Osteocyte (in vitro differentiated cells): ENCODE measurements around the gene SYNE1. TPM values are rescaled to one million over a fixed set of nuclear protein-coding genes. Genes with fewer than 3 reads are reported as not detected.
A peak's percentile ranks its signal among the peaks of the same experiment; 100 is the strongest.

Experiments
- DNase-seq: peaks from one replicate; pipeline ENCODE4 v3.0.0; 2021; ENCODE audit warnings: mixed read lengths; ENCODE audit not compliant: unreplicated experiment; ENCODE audit errors: extremely low spot score
- H3K27ac Mint-ChIP-seq: one replicate; pipeline ENCODE4 v1.8.0; 2021; ENCODE audit warnings: mild to moderate bottlenecking, mixed read lengths; ENCODE audit not compliant: unreplicated experiment
- H3K27me3 Mint-ChIP-seq: one replicate; pipeline ENCODE4 v1.8.0; 2021; ENCODE audit warnings: mixed read lengths; ENCODE audit not compliant: unreplicated experiment
- H3K36me3 Mint-ChIP-seq: one replicate; pipeline ENCODE4 v1.8.0; 2021; ENCODE audit warnings: mixed read lengths; ENCODE audit not compliant: unreplicated experiment
- H3K4me1 Mint-ChIP-seq: one replicate; pipeline ENCODE4 v1.8.0; 2021; ENCODE audit warnings: mixed read lengths; ENCODE audit not compliant: unreplicated experiment
- H3K4me3 Mint-ChIP-seq: one replicate; pipeline ENCODE4 v1.8.0; 2021; ENCODE audit warnings: mild to moderate bottlenecking, moderate library complexity, mixed read lengths; ENCODE audit not compliant: unreplicated experiment
- H3K9me3 Mint-ChIP-seq: one replicate; pipeline ENCODE4 v1.8.0; 2021; ENCODE audit warnings: mixed read lengths; ENCODE audit not compliant: unreplicated experiment
- CTCF ChIP-seq: fragments of 200-600 bp; sonication (generic); IDR thresholded peaks from 2 replicates; pipeline ENCODE4 v1.5.0; 2021; ENCODE audit warnings: antibody characterized with exemption, mild to moderate bottlenecking, moderate library complexity
- total RNA-seq: library from RNA; stranded (reverse); gene quantifications from 2 replicates; pipeline ENCODE4 v1.2.1, GENCODE V29; 2021

Gene SYNE1
- total RNA-seq, 1 donor from 2014 or later = 130 TPM

GRCh38 chr6:152173957-152174356 lies 463.2 kb downstream of the SYNE1 start:
- Mint-ChIP-seq H3K36me3 (peaks cover 40% of the 10 kb centered on the region), H3K27me3 (no peaks in the 10 kb centered on the region), H3K4me1 (peaks cover 4% of the 10 kb centered on the region), H3K27ac (no peak overlapping the region), H3K9me3 (no peaks in the 10 kb centered on the region), H3K4me3 (no peak overlapping the region)
- no peak for DNase-seq
- TF ChIP-seq CTCF = no peak

DNA sequence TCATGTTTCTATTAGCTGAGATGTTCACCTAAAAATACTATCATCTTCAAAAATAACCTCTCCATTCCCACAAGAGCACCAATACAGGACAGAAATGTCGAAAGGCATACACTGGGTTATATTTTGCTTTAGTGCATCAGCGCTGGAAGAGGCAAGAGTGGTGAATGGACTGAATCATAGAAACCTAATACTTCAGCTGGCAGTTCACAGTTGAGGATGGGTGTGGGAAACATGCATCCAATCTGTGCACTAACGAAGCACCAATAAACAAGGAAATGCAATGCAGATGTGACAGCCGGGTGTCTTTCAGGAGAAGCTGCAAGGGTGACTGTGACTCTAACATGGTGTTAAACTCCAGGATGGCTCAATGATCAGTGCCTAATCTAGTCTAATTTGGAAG lies 463.8 kb downstream of the SYNE1 start:
- Mint-ChIP-seq H3K27ac (no peak overlapping the region), H3K4me1 (peaks cover 4% of the 10 kb centered on the region), H3K36me3 (peaks cover 40% of the 10 kb centered on the region), H3K4me3 (no peak overlapping the region), H3K27me3 (no peaks in the 10 kb centered on the region), H3K9me3 (no peaks in the 10 kb centered on the region)
- no peak for DNase-seq
- no peak for TF ChIP-seq CTCF

DNA sequence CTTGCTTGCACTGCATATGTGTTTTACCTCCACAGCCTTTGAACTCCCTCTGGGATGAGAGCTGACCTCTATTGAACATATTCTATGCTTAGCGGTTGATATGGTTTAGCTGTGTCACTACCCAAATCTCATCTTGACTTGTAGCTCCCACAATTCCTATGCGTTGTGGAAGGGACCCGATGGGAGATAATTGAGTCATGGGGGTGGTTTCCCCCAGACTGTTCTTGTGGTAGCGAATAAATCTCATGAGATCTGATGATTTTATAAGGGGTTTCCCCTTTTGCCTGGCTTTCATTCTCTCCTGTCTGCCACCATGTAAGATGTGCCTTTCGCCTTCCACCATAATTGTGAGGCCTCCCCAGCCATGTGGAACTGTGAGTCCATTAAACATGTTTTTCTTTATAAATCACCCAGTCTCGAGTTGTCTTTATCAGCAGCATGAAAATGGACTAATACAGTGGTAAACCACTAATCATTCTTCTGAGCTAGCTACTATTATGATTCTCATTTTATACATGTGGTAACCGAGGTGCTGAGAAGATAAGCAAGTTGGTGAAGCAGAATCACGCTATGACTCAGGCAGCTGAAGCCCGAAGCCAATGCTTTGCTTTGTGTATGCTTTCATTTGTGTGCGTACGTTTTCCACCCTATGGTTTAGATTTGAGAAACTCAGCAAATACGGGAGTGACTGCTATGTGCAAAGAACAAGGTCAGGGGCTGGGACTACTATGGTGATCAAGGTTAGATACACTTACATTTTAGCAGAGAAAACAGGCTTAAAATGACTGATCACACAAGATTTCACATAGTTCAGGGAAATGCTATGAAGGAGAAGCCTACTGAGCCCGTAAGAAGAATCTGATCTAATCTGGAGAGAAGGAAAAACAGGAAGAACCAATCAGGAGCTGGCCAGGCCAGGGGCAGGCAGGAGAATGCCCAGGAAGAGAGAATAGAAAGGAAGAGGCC lies 466.2 kb downstream of the SYNE1 start:
- H3K27ac Mint-ChIP-seq = peak overlapping the region; percentile 33
- H3K9me3 Mint-ChIP-seq = no peaks in the 10 kb centered on the region
- no peak for TF ChIP-seq CTCF
- H3K27me3 Mint-ChIP-seq = no peaks in the 10 kb centered on the region
- H3K4me1 Mint-ChIP-seq = peaks cover 6% of the 10 kb centered on the region
- no peak overlapping the region for H3K4me3 Mint-ChIP-seq
- no peak for DNase-seq
- peaks cover 41% of the 10 kb centered on the region for H3K36me3 Mint-ChIP-seq

DNA sequence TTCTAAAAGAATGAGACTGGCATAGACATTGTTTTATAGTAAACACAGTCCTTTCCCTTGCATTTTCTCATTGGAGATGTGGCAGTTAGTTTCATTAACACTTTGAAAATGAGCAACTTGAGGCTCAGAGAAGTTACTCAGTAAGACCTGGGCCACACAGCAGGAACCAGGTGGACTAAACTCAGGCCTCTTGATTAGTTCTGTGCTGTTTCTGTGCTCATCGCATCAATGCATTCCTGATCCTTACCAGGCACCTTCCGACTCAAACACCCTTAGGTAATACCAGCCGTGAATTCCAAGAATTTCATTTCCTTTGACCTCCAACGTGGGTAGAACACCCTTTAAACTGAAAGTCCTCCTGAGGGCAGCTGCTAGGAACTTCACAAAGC lies 466.9 kb downstream of the SYNE1 start:
- TF ChIP-seq CTCF = no peak
- H3K27ac Mint-ChIP-seq = no peak overlapping the region
- no peaks in the 10 kb centered on the region for H3K27me3 Mint-ChIP-seq
- no peak overlapping the region for H3K4me3 Mint-ChIP-seq
- H3K9me3 Mint-ChIP-seq = no peaks in the 10 kb centered on the region
- no peak for DNase-seq
- peaks cover 34% of the 10 kb centered on the region for H3K36me3 Mint-ChIP-seq
- peaks cover 6% of the 10 kb centered on the region for H3K4me1 Mint-ChIP-seq
